NOMO-1 (cell line): ENCODE results near the gene G3BP1.
"Not testable (repeated sequence)": the region's sequence is repeated elsewhere in the genome, so short reads cannot be mapped to it uniquely, and the experiment has no call there.

Source experiments
- DNase-seq, 2 experiments: peaks; one replicate each; lab custom pipeline; 2025; ENCODE audit not compliant: unreplicated experiment in 2 of 2; lab: John Stamatoyannopoulos, UW

The G3BP1 gene

DNA sequence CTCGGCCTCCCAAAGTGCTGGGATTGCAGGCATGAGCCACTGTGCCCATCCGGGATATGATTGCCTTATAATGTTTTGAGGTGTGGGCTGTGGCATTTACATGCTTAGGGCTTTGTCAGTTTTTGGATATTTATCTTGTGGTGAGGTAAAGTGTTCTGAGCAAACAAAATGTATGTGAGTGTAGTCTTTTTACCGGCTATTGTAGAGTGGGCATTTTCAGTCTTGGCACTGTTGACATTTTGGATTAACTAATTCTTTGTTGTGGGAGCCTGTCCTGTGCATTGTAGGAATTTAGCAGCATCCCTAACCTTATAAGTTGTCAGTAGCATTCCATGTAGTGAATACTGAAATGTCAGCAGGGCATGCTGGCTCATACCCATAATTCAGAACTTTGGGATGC is 21.6 kb downstream of the G3BP1 start:
- no peak for DNase-seq

DNA sequence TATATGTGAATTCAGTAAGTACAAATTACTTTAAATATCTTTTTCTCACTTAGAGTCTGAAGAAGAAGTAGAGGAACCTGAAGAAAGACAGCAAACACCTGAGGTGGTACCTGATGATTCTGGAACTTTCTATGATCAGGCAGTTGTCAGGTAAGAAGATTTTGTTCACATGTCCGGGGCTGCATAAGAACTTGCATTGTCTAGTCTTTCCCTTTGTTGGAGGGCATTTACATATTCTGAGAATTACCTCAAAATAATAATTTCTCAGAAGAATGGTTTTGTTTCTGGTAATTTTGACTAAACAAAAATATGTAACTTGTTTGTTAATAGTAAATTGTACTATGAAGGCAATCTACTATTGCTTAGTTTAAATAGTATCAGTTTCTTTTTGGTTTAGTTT is 23.7 kb downstream of the G3BP1 start:
- DNase-seq: no peak

DNA sequence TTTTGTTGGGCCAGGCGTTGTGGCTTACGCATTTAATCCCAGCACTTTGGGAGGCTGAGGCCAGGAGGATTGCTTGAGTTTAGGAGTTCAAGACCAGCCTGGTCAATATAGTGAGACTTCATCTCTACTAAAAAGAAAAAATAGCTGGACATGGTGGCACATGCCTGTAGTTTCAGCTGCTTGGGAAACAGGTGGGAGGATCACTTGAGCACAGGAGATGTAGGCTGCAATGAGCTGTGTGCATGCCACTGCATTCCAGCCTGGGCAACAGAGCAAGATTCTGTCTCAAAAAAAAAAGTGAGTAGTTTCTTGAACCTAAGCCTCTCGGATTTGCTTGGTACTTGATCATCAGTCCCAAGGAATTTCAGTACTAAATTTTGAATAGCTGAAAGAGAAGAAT is 26.9 kb downstream of the G3BP1 start:
- DNase-seq: no peak

DNA sequence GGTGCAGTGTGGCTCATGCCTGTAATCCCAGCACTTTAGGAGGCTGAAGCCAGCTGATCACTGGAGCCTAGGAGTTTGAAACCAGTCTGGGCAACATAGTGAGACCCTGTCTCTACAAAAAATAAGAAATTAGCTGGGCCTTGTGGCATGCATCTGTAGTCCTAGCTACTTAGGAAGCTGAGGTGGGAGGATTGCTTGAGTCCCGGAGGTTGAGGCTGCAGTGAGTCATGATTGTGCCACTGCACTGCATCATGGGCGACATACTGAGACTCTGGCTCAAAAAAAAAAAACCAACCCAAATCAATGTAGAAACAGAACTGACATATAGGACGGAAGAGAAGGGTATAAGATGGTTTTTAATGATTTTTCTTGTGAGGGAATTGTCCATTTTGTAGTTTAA is 27.7 kb downstream of the G3BP1 start:
- DNase-seq: no peak

DNA sequence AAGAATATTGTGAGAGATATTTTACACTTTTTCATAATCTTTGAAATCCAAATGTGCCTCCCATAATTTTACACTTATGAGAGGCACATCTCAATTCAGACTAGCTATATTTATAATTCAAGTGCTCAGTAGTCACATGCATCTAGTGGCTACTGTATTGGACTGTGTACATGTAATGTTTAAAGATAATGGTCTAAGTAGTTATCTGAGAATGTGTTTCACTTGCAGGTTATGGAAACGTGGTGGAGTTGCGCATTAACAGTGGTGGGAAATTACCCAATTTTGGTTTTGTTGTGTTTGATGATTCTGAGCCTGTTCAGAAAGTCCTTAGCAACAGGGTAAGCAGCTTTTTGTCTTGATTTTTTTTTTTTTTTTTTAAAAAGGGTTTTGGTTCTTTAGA is 28.8 kb downstream of the G3BP1 start:
- peak in 1 of 2 experiments; percentile 28 for DNase-seq

- DNase-seq: peak in 1 of 2 experiments; percentile 25
These were observed 33.9 kb downstream of the G3BP1 start for GRCh38 chr5:151805414-151806223.

DNA sequence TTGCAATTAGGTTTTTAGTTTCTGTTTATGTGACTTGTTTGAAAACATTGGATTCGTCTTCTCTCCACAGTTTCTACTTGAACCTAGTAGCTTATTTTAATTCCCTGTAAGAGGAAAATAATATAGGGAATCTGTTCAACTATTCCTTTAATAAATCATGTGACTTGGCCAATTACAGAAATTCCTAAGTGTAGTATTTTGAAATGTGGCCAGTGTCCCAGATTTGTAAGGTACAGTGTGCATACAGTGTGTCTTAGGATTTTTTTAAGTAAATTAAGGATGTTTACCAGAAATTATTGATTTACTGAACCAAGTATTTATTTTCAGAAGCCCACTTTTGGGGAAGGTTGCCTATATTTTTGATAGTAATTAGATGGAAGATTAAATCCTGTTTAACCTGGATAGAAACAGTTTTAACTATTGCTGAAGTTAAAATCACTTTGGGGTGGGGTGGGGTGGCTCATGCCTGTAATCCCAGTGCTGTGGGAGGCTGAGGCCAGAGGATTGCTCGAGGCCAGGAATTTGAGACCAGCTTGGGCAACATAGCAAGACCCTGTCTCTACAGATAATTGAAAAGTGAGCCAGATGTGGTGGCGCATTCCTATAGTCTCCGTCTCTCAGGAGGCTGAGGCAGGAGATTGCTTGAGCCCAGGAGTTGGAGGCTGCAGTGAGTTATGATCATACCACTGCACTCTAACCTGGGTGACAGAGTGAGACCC is 36.9 kb downstream of the G3BP1 start:
- DNase-seq: no peak

- DNase-seq: no peak
These were observed 38.7 kb downstream of the G3BP1 start for GRCh38 chr5:151810449-151810848.

- no peak for DNase-seq
These were observed 39.1 kb downstream of the G3BP1 start for GRCh38 chr5:151810897-151811296.

- no peak for DNase-seq
These were observed 40.0 kb downstream of the G3BP1 start for GRCh38 chr5:151811593-151812321.

GRCh38 chr5:151812757-151813309 is 41.1 kb downstream of the G3BP1 start:
- DNase-seq: no peak

DNA sequence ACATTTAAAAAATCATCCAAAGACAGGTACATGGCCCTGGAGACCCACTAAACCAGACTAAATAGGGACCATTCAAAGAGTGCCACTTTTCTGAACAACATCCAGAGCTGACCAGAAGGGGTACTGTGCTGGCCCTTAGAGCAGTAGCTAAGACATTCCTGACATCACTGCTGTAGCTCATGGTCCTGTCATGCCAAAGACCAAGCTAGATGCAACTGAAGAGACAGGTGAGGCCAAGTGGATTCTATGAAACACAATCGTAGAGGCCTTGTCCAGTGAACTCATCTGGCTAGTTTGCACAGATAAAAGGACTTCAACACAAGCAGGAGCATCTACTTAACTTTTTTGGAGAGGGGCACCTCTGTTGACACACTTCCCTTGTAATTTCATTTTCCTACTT is 43.3 kb downstream of the G3BP1 start:
- DNase-seq: no peak

DNA sequence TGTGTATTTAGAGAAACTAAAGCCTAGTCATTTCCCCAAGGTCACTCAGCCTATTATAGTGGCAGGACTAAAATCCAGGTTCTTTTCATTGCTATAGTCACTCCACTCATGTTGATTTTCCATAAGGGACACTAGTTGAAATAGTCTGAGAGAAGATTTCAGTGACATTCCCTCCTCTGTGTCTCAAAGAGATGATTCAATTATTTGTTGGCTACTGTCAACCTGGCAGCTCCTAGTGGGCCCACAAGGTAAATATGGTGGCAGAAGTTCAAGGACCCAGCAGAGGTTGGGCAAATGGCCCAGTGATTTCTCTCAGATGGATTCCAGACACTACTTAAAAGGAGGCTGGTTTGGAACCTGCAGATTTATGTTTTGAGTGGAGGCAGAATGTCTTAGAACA is 48.1 kb downstream of the G3BP1 start:
- no peak for DNase-seq

- no peak for DNase-seq
These were observed 48.5 kb downstream of the G3BP1 start for GRCh38 chr5:151820271-151820670.

- DNase-seq: no peak
These were observed 49.1 kb downstream of the G3BP1 start for GRCh38 chr5:151820903-151821302.

GRCh38 chr5:151822141-151822540 is 50.4 kb downstream of the G3BP1 start:
- no peak for DNase-seq

- peak; percentile 14 to 27 for DNase-seq
These were observed 53.7 kb downstream of the G3BP1 start for GRCh38 chr5:151825445-151825844.

- DNase-seq: no peak
These were observed 57.6 kb downstream of the G3BP1 start for GRCh38 chr5:151829370-151829769.

DNA sequence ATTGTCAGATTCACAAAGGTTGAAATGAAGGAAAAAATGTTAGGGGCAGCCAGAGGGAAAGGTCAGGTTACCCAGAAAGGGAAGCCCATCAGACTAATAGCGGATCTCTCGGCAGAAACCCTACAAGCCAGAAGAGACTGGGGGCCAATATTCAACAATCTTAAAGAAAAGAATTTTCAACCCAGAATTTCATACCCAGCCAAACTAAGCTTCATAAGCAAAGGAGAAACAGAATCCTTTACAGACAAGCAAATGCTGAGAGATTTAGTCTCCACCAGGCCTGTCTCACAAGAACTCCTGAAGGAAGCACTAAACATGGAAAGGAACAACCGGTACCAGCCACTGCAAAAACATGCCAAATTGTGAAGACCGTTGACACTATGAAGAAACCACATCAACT is 61.1 kb downstream of the G3BP1 start:
- not testable (repeated sequence) for DNase-seq

GRCh38 chr5:151846765-151847164 is 75.0 kb downstream of the G3BP1 start:
- DNase-seq: no peak

- no peak for DNase-seq
These were observed 76.1 kb downstream of the G3BP1 start for GRCh38 chr5:151847871-151848270.
